Measurements from ENCODE around the gene PDZD2. TPM values are rescaled to one million over a fixed set of nuclear protein-coding genes. Genes with fewer than 3 reads are reported as not detected.

The PDZD2 gene
- polyA plus RNA-seq, 3 donors, result 0.10 TPM; not detected in 2

DNA sequence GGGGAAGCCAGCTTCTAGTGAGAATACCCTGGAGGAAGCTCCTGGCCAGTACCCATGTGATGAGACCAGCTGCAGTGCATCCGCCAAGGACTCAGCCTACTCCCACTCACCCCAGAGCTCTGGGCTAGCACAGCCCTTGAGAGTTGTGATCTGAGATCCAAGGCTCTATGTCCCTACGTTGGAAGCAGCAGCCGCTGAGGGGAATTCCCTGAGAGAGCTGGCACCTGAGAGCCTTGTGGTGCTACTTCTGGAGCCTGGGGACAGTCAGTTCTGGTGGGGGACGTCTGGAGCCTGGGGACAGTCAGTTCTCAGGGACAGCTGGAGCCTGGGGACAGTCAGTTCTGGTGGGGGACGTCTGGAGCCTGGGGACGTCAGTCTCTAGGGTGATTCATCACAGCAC is 39.2 kb downstream of the PDZD2 start:
- Histone ChIP-seq H3K79me2 (ENCODE audit: insufficient read depth, low read length) (no peaks in the 10 kb centered on the region), H3K27me3 (ENCODE audit: control insufficient read depth in 2 of 2, insufficient read depth in 2 of 2, low read length in 2 of 2) (no peaks in the 10 kb centered on the region), H4K20me1 (ENCODE audit: insufficient read depth, low read length) (no peaks in the 10 kb centered on the region), H3K4me2 (replicated peaks; ENCODE audit: extremely low read depth, low read length, poor library complexity, severe bottlenecking) (no peak overlapping the region), H3K4me3 (replicated peaks in 1 of 3; ENCODE audit: low read depth in 2 of 3, low read length in 3 of 3) (no peak overlapping the region), H3K36me3 (replicated peaks in 1 of 2; ENCODE audit: control insufficient read depth in 1 of 2, insufficient read depth in 2 of 2, low read length in 2 of 2) (no peaks in the 10 kb centered on the region), H2AFZ (ENCODE audit: insufficient read depth, low read depth, low read length, poor library complexity, severe bottlenecking) (no peak overlapping the region), H3K4me1 (ENCODE audit: control insufficient read depth in 1 of 2, insufficient read depth in 2 of 2, low read length in 2 of 2) (no peaks in the 10 kb centered on the region), H3K9me3 (replicated peaks in 1 of 2; ENCODE audit: control insufficient read depth in 1 of 2, insufficient read depth in 1 of 2, low read length in 2 of 2) (no peaks in the 10 kb centered on the region), H3K9ac (ENCODE audit: insufficient read depth, low read length, poor library complexity, severe bottlenecking) (no peak overlapping the region), H3K27ac (ENCODE audit: low read depth in 1 of 2, low read length in 2 of 2) (no peak overlapping the region)
- TF ChIP-seq, protein P1, sequence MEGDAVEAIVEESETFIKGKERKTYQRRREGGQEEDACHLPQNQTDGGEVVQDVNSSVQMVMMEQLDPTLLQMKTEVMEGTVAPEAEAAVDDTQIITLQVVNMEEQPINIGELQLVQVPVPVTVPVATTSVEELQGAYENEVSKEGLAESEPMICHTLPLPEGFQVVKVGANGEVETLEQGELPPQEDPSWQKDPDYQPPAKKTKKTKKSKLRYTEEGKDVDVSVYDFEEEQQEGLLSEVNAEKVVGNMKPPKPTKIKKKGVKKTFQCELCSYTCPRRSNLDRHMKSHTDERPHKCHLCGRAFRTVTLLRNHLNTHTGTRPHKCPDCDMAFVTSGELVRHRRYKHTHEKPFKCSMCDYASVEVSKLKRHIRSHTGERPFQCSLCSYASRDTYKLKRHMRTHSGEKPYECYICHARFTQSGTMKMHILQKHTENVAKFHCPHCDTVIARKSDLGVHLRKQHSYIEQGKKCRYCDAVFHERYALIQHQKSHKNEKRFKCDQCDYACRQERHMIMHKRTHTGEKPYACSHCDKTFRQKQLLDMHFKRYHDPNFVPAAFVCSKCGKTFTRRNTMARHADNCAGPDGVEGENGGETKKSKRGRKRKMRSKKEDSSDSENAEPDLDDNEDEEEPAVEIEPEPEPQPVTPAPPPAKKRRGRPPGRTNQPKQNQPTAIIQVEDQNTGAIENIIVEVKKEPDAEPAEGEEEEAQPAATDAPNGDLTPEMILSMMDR (IDR thresholded peaks at IDR 0.05), result no peak
- H3K27me3 Mint-ChIP-seq (ENCODE audit: low read depth in 3 of 3), result peaks cover 0 to 4% (median 2%) of the 10 kb centered on the region in 3 donors
- H3K27ac Mint-ChIP-seq, result no peak overlapping the region
- DNase-seq, result no peak
- intact Hi-C loops (cut with micrococcal nuclease), result no loop called here
- no peaks in the 10 kb centered on the region for H3K4me1 Mint-ChIP-seq
- H3K4me3 Mint-ChIP-seq, result no peak overlapping the region
- H3K36me3 Mint-ChIP-seq, result no peaks in the 10 kb centered on the region
- peaks cover 3 to 9% (median 5%) of the 10 kb centered on the region in 7 donors for H3K9me3 Mint-ChIP-seq
- WGBS (ENCODE audit: insufficient coverage), result 64% methylated on average over 2 of the region's 6 CpGs

DNA sequence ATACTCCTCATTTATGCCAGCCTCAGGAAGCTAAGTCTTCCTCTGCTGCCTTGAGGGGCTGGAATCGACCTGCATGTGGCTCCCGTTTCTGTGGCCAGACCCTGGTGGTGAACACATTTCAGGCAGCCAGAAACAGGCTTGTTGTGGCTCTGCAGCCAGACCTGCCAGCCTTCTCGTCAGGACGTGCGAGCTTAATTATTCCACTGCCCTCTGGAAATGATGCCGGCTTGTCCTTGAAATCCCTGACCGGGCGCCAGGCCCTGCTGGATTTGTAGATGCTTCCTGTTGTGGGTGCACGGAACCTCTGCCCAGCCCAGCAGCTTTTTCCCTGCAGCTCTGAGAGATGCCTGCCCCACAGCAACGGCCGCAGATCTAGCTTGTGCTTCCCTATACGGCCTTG is 41.6 kb downstream of the PDZD2 start:
- H3K9me3 Mint-ChIP-seq, result peaks cover 0 to 6% (median 3%) of the 10 kb centered on the region in 7 donors
- WGBS (ENCODE audit: insufficient coverage), result 88% methylated on average over 12 of the region's 12 CpGs
- no peak for DNase-seq

More for the DNA sequence above, 41.6 kb downstream of the PDZD2 start:
- no peak overlapping the region for H3K4me3 Mint-ChIP-seq
- H3K4me1 ChIP-seq (ENCODE audit: control insufficient read depth in 1 of 2, insufficient read depth in 2 of 2, low read length in 2 of 2), result no peaks in the 10 kb centered on the region
- H3K27me3 Mint-ChIP-seq (ENCODE audit: low read depth in 3 of 3), result peaks cover 0 to 4% (median 2%) of the 10 kb centered on the region in 3 donors
- H3K27me3 ChIP-seq (ENCODE audit: control insufficient read depth in 2 of 2, insufficient read depth in 2 of 2, low read length in 2 of 2), result no peaks in the 10 kb centered on the region
- H3K4me3 ChIP-seq (replicated peaks in 1 of 3; ENCODE audit: low read depth in 2 of 3, low read length in 3 of 3), result no peak overlapping the region
- H3K79me2 ChIP-seq (ENCODE audit: insufficient read depth, low read length), result no peaks in the 10 kb centered on the region
- H3K27ac Mint-ChIP-seq, result no peak overlapping the region
- H4K20me1 ChIP-seq (ENCODE audit: insufficient read depth, low read length), result no peaks in the 10 kb centered on the region
- TF ChIP-seq, protein P1 (IDR thresholded peaks at IDR 0.05), result no peak
- H3K27ac ChIP-seq (ENCODE audit: low read depth in 1 of 2, low read length in 2 of 2), result no peak overlapping the region
- H3K9ac ChIP-seq (ENCODE audit: insufficient read depth, low read length, poor library complexity, severe bottlenecking), result no peak overlapping the region
- no peaks in the 10 kb centered on the region for H3K36me3 ChIP-seq (replicated peaks in 1 of 2; ENCODE audit: control insufficient read depth in 1 of 2, insufficient read depth in 2 of 2, low read length in 2 of 2)
- H3K4me2 ChIP-seq (replicated peaks; ENCODE audit: extremely low read depth, low read length, poor library complexity, severe bottlenecking), result no peak overlapping the region
- H3K36me3 Mint-ChIP-seq, result no peaks in the 10 kb centered on the region
- H3K4me1 Mint-ChIP-seq, result no peaks in the 10 kb centered on the region
- intact Hi-C loops (cut with micrococcal nuclease), result no loop called here
- no peaks in the 10 kb centered on the region for H3K9me3 ChIP-seq (replicated peaks in 1 of 2; ENCODE audit: control insufficient read depth in 1 of 2, insufficient read depth in 1 of 2, low read length in 2 of 2)
- no peak overlapping the region for H2AFZ ChIP-seq (ENCODE audit: insufficient read depth, low read depth, low read length, poor library complexity, severe bottlenecking)

Measured in CD14-positive monocyte (primary cell).